ENCODE data around the gene ATG101. TPM values are rescaled to one million over a fixed set of nuclear protein-coding genes. Genes with fewer than 3 reads are reported as not detected.
A peak's percentile ranks its signal among the peaks of the same experiment; 100 is the strongest.

ATG101 gene
- polyA plus RNA-seq, 1 experiment: 97.3 TPM

- Histone ChIP-seq H3K4me3 (ENCODE audit: low read depth, low read length) (peak overlapping the region; percentile 79), H3K27me3 (ENCODE audit: control insufficient read depth, insufficient read depth, low read length) (no peaks in the 10 kb centered on the region), H3K27ac (ENCODE audit: low read depth, low read length) (no peak overlapping the region), H3K9me3 (ENCODE audit: control insufficient read depth, insufficient read depth, low read length) (no peaks in the 10 kb centered on the region)
- POLR2A ChIA-PET: interaction anchor here (1.0 to 2.7 kb wide), 4 partner anchors 12 to 28 kb away, joined by 5 to 30 read pairs (median 13); partner anchors contain the start of gene ATG101
- CTCF ChIA-PET: interaction anchor here (0.7 to 2.6 kb wide), 4 partner anchors 16 to 32 kb away, joined by 4 to 21 read pairs (median 7); no protein-coding TSS in a partner anchor
- no peak for DNase-seq (ENCODE audit: low read depth, low spot score)
- TF ChIP-seq, protein P1, sequence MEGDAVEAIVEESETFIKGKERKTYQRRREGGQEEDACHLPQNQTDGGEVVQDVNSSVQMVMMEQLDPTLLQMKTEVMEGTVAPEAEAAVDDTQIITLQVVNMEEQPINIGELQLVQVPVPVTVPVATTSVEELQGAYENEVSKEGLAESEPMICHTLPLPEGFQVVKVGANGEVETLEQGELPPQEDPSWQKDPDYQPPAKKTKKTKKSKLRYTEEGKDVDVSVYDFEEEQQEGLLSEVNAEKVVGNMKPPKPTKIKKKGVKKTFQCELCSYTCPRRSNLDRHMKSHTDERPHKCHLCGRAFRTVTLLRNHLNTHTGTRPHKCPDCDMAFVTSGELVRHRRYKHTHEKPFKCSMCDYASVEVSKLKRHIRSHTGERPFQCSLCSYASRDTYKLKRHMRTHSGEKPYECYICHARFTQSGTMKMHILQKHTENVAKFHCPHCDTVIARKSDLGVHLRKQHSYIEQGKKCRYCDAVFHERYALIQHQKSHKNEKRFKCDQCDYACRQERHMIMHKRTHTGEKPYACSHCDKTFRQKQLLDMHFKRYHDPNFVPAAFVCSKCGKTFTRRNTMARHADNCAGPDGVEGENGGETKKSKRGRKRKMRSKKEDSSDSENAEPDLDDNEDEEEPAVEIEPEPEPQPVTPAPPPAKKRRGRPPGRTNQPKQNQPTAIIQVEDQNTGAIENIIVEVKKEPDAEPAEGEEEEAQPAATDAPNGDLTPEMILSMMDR (IDR thresholded peaks at IDR 0.05; ENCODE audit: low read depth, low read length): no peak
Measured at GRCh38 chr12:52052468-52053186, 17.2 kb upstream of the ATG101 start.

GRCh38 chr12:52053536-52054209 lies 16.1 kb upstream of the ATG101 start:
- no peaks in the 10 kb centered on the region for H3K27me3 ChIP-seq (ENCODE audit: control insufficient read depth, insufficient read depth, low read length)
- no peak overlapping the region for H3K4me3 ChIP-seq (ENCODE audit: low read depth, low read length)
- DNase-seq (ENCODE audit: low read depth, low spot score): no peak
- H3K27ac ChIP-seq (ENCODE audit: low read depth, low read length): no peak overlapping the region
- CTCF ChIA-PET: interaction anchor here (1.1 to 1.3 kb wide), 2 partner anchors 28 to 30 kb away, joined by 3 to 6 read pairs; no protein-coding TSS in a partner anchor
- POLR2A ChIA-PET: no interaction called here
- TF ChIP-seq, protein P1 (IDR thresholded peaks at IDR 0.05; ENCODE audit: low read depth, low read length): no peak
- no peaks in the 10 kb centered on the region for H3K9me3 ChIP-seq (ENCODE audit: control insufficient read depth, insufficient read depth, low read length)

GRCh38 chr12:52054231-52054832 lies 15.4 kb upstream of the ATG101 start:
- CTCF ChIA-PET: interaction anchor here (0.6 to 1.6 kb wide), 5 partner anchors 14 to 50 kb away, joined by 3 to 5 read pairs (median 3); no protein-coding TSS in a partner anchor
- no peak for DNase-seq (ENCODE audit: low read depth, low spot score)
- POLR2A ChIA-PET: no interaction called here

DNA sequence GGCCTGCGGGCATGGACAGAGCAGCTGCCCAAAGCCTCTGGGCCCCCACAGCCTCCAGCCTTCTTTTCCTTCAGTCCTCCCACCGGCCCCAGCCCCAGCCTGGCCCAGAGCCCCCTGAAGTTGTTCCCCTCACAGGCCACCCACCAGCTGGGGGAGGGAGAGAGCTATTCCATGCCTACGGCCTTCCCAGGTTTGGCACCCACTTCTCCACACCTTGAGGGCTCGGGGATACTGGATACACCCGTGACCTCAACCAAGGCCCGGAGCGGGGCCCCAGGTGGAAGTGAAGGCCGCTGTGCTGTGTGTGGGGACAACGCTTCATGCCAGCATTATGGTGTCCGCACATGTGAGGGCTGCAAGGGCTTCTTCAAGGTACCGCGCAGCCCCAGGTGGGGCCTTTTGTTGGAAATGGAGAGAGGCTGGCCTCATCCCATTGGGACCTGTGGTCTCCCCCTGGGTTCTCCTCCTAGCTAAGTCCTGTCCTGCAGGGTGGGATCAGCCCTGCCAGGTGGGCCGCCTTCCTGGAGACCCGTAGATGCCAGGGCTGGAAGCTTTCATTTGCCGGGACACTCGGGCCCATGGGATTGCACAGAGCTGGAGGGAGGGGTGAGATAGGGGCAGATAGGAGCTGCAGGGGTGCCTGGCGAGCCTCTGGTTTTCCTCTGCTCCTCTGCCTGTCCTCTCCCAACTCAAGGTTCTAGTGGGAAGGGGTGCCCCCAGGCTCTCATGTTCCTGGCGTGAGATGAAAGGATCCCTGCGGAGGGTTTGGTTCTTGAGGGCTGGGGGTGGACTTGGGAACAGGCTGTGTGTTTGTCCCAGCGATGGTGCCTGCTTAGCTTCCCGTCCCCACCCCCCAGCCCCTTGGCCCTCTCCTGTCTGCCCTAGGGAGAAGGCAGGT lies 14.7 kb upstream of the ATG101 start:
- no peak for DNase-seq (ENCODE audit: low read depth, low spot score)
- CTCF ChIA-PET: interaction anchor here (0.6 to 1.6 kb wide), 4 partner anchors 13 to 51 kb away, joined by 3 to 5 read pairs (median 3); no protein-coding TSS in a partner anchor
- Histone ChIP-seq H3K9me3 (ENCODE audit: control insufficient read depth, insufficient read depth, low read length) (no peaks in the 10 kb centered on the region), H3K4me3 (ENCODE audit: low read depth, low read length) (no peak overlapping the region), H3K27ac (ENCODE audit: low read depth, low read length) (no peak overlapping the region), H3K27me3 (ENCODE audit: control insufficient read depth, insufficient read depth, low read length) (no peaks in the 10 kb centered on the region)
- POLR2A ChIA-PET: no interaction called here
- TF ChIP-seq, protein P1 (IDR thresholded peaks at IDR 0.05; ENCODE audit: low read depth, low read length): no peak

More at GRCh38 chr12:52054231-52054832, 15.4 kb upstream of the ATG101 start:
- no peak overlapping the region for H3K27ac ChIP-seq (ENCODE audit: low read depth, low read length)
- TF ChIP-seq, protein P1 (IDR thresholded peaks at IDR 0.05; ENCODE audit: low read depth, low read length): no peak
- H3K4me3 ChIP-seq (ENCODE audit: low read depth, low read length): no peak overlapping the region
- no peaks in the 10 kb centered on the region for H3K9me3 ChIP-seq (ENCODE audit: control insufficient read depth, insufficient read depth, low read length)
- no peaks in the 10 kb centered on the region for H3K27me3 ChIP-seq (ENCODE audit: control insufficient read depth, insufficient read depth, low read length)
